ENCODE measurements around the gene APBB2.

APBB2 gene

DNA sequence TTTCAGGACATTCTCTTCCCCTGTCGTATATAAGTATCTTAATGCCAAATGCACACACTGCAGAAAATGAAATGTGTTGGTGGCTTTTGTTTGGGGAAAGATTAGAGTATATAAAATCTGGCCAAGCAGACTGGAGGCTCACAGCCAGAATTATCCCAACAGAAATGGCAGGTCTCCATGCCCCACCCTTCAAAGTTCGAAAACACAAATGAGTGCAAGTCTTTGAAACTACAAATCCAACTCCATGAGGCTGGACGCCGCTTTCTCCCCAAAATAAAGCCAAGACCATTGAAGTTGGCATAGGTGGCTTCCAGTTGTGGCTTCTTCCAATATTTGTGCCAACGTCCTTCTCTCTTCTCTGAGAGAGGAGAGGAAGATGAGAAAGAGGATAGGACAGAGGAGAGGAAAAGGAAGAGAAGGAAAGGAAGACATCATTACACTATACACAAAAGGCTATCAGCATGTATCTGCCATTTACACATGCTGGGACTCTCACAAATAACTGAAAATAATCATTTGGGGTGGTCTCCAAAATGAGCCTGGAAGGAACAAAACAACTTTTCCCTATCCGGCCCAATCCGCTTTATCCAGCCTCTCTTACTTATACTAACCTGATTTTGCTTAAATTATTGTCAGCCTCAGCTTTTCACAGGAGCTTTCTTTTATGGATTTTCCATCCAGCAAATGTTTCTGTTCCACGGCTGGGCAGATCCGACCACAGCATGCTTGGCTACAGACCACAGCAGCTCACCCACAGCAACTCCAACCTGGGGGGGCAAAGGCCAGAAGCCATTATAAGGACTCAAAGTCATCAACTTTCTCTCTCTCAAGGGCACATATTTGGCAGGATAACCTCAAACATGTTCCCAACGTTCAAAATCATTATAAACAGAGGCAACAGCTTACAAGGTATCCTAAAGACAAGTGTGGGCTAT lies 71.7 kb downstream of the APBB2 start:
- no peak for FAIRE-seq

GRCh38 chr4:41141900-41142299 lies 72.4 kb downstream of the APBB2 start:
- FAIRE-seq (no peak), DNase-seq (ENCODE audit: insufficient read length, low spot score) (no peak)

More for the DNA sequence above, 71.7 kb downstream of the APBB2 start:
- no peak for DNase-seq (ENCODE audit: insufficient read length, low spot score)

DNA sequence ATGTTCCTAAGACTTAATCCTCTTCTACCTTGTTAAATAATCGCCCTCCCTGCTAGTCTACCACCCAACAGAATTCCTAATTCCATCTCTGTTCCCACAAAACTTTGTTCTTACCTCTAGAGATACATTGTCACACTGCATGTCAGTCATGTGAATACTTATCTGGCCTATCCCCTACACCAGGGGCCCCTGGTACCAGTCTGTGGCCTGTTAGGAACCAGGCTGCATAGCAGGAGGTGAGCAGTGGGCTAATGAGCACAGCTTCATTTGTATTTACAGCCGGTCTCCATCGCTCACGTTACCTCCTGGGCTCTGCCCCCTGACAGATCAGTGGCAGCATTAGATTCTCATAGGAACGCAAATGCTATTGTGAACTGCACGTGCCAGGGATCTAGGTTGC lies 73.9 kb downstream of the APBB2 start:
- FAIRE-seq (no peak), DNase-seq (ENCODE audit: insufficient read length, low spot score) (no peak)

GRCh38 chr4:41137879-41138278 lies 76.5 kb downstream of the APBB2 start:
- no peak for FAIRE-seq

GRCh38 chr4:41136456-41136855 lies 77.9 kb downstream of the APBB2 start:
- DNase-seq (ENCODE audit: insufficient read length, low spot score) (no peak), FAIRE-seq (no peak)

More at GRCh38 chr4:41137879-41138278, 76.5 kb downstream of the APBB2 start:
- DNase-seq (ENCODE audit: insufficient read length, low spot score): no peak

DNA sequence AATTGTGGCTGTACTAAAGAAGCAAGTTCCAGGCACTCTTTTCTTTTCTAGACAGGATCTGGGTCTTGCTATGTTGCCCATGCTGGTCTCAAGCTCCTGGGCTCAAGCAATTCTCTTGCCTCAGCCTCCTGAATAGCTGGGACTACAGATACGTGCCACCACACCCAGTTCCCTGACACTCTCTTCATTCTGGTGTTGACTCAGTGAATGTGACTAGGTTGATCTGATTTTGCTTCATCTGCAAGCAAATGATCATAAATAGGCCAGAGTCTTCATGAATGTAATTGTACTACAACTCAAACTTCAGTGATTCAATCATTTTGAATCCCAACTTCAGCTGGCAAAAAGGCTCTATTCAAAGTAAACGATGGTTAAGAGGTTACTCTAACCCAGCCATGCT lies 78.5 kb downstream of the APBB2 start:
- FAIRE-seq: no peak

DNA sequence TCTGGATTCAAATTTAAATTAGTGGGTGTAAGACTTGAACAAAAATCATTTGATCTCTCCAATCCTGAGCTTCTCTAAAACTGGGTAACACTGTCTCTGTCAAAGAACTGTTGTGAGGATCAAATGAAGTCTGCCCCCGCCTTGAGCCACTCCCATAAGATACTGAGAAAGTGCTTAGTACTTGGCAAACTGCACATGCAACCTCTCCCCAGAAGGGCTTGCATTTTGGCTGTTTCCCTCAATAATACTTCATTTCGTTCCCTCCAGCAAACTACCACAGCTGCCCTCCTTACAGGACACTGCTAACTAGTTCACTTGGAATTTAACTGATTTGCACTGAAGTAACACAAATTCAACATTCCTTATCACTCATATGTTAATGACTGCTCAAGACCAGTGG lies 79.8 kb downstream of the APBB2 start:
- no peak for DNase-seq (ENCODE audit: insufficient read length, low spot score)
- no peak for FAIRE-seq

More for the DNA sequence above, 78.5 kb downstream of the APBB2 start:
- DNase-seq (ENCODE audit: insufficient read length, low spot score): no peak

DNA sequence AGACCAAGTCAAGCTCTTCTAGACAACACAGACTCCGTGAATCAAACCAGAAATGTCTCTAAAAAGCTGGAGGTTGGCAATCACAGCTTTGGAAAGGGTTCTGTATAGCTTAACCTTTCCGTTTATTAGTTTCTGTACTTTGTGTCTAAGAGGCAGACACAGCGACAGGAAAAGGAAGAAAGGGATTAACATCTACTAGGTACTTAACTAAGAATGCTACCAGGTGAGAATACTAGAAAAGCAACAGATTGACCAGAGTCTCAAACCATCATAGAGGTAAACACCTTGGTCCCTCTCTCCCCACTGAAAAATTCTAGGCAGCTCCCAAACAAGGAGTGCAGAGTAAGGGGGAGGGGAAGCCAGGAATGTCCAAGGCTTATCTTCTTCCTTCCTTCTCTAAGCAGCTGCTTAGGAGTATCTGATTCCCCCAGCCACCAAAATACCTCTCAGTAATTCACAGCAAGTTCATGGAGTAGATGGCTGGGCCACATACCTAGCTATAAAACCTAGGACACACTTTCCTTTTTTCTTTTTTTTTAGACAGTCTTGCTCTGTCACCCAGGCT lies 80.8 kb downstream of the APBB2 start:
- no peak for FAIRE-seq

GRCh38 chr4:41132055-41132683 lies 82.2 kb downstream of the APBB2 start:
- FAIRE-seq (no peak), DNase-seq (ENCODE audit: insufficient read length, low spot score) (no peak)

More for the DNA sequence above, 80.8 kb downstream of the APBB2 start:
- DNase-seq (ENCODE audit: insufficient read length, low spot score): no peak

GRCh38 chr4:41129936-41130440 lies 84.4 kb downstream of the APBB2 start:
- DNase-seq (ENCODE audit: insufficient read length, low spot score): no peak
- FAIRE-seq: no peak

GRCh38 chr4:41129128-41129754 lies 85.1 kb downstream of the APBB2 start:
- no peak for FAIRE-seq

GRCh38 chr4:41125558-41126311 lies 88.6 kb downstream of the APBB2 start:
- DNase-seq (ENCODE audit: insufficient read length, low spot score): no peak
- FAIRE-seq: no peak

More at GRCh38 chr4:41129128-41129754, 85.1 kb downstream of the APBB2 start:
- no peak for DNase-seq (ENCODE audit: insufficient read length, low spot score)

DNA sequence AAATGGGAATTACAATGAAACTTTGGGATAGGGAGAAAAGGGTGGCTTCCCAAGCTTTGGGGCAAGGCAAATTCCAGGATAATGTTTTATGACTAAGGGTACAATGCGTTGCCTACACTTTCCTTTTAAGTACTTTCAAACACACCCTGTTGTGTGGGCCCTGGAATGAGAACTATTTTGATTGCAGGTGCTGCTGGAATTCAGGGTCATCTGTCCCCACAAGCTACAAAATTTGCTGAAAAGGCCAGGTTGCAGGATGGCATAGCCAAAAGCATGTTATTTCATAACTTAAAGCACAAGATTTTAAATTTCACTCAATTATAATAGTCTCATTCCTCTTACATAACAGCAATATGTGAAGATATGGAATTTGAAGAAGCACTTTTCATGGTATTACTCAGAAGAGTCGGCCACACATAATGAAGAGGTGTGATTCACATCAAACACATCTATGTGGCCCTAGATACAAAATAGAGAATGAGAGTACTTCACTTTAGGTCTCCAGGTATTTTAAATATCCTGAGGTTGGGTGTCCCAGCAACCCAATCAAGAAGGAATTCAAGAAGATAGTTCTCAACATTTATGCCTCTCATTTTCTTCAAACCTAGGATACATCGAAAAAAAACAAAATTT lies 89.3 kb downstream of the APBB2 start:
- FAIRE-seq: no peak
- no peak for DNase-seq (ENCODE audit: insufficient read length, low spot score)

- no peak for FAIRE-seq
- no peak for DNase-seq (ENCODE audit: insufficient read length, low spot score)
These were observed 91.6 kb downstream of the APBB2 start for GRCh38 chr4:41122775-41123174.

GRCh38 chr4:41122309-41122708 lies 92.0 kb downstream of the APBB2 start:
- no peak for DNase-seq (ENCODE audit: insufficient read length, low spot score)
- no peak for FAIRE-seq

GRCh38 chr4:41121906-41122305 lies 92.4 kb downstream of the APBB2 start:
- DNase-seq (ENCODE audit: insufficient read length, low spot score) (no peak), FAIRE-seq (no peak)

DNA sequence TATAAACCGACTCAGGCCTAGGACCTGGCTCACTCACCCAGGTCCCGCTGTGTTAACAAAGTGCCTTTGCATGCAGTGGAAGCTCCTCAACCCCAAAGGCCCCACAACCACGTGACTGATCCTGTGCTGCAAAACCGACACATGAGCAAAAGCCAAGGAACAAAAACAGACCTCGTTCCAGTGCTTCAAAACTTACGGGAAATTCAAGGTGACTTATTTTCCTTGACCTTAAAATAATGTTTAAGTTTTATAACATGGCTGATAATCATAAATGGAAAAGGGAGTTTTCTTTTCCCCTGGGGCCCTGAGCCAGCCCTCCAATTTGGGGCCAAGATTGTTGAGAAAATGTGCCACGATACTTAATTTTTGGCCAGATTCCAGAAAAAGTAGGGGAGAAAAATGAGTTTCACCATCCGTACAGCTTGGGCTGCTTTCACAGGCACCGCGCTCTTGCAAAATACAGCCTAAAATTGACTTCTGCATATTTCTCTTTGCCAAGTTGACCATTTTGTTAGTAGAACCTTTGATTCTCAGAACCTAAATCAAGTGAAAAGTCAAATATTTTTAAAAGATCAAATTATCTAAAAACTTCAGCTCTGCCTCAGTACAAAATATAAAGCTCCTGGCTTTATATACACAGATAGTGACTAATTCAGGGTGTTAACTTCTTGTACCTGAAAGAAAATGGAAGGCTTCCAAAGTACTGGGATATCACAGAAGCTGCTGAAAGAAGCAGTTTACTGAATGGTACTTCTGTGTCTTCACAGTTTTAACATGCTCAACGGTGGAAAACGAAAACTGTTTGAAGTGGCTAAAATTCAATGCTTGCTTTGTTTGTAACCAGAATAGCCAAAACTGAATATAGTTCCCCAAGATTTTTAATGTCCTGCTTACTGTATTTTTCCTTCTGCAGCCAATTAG lies 93.8 kb downstream of the APBB2 start:
- DNase-seq (ENCODE audit: insufficient read length, low spot score) (no peak), FAIRE-seq (no peak)

DNA sequence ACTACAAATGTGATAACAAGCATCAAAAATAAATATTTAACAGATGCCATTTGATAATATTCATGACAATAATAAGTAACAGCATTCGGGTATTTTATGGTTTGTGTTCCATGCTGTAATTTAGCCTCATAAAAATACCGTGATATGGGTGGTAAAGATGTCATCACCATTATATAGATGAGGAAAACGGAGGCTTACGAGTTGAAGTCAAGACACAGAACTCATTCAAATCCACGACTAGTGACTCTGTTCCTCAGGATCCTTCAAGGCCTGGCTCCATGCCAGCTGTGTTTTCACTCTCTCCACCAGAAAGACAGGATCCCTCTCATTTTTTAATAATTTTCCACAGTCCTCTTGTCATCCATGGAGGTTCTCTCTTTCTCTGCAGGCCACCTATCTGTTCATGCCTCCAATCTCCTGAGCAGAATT lies 94.5 kb downstream of the APBB2 start:
- no peak for FAIRE-seq

DNA sequence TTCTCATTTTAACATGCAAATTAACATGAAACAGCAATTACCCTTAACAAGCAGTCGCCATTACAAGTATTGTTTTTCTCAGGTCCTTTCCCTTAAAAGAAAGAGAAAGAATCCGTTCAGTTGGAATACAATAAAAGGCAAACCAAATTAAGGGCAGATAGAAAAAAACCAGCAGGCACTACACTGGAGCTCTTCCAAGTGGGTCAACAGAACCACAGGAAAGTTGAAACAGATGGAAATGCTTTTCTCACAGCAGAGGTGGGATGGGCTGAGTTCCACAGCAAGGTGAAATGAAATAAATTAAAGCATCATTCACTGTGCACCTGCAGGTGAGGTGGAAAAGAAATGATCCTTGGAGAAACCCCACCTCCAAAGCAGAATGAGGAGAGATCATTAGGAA lies 102.6 kb downstream of the APBB2 start:
- FAIRE-seq (no peak), DNase-seq (ENCODE audit: insufficient read length, low spot score) (no peak)

More for the DNA sequence above, 94.5 kb downstream of the APBB2 start:
- no peak for DNase-seq (ENCODE audit: insufficient read length, low spot score)

All from GM19239 (cell line).